HG03039 (cell line): ENCODE data around the gene OR4D6.

Experiments used
- ATAC-seq: cut with Tn5 transposase; IDR thresholded peaks from one replicate; pipeline ENCODE4 v1.9.1; 2021; ENCODE audit warnings: mild to moderate bottlenecking, moderate library complexity; ENCODE audit not compliant: unreplicated experiment

Gene OR4D6

DNA sequence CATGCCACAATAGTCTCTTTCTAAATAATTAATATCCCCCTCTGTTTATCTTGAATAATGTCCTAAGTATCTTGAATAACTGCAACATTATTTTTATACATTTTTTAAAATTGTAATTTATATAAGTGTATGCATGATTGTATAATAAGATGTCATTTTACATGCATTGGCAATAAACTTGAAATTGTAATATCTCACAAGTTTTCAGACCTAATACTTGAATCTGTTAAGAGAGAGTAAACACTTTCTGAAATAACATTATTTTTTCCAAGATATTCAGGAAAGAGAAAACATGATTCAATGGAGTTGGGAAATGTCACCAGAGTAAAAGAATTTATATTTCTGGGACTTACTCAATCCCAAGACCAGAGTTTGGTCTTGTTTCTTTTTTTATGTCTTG is 46.5 kb downstream of the OR4D6 start, which contains the start of gene OR4D11:
Gene OR4D11, plus strand, starts transcription at position 301 of the 400 bp plus-strand sequence. Its CDS starts 0 bp downstream, at position 301.
- ATAC-seq = no peak
